Lower leg skin (tissue), 3 donors: ENCODE measurements around the gene NNAT.

Source experiments
- POLR2A ChIP-seq, 2 donors: fragments of 450-650 bp; IDR thresholded peaks; one replicate each; pipeline ENCODE4 v1.6.1; 2016 to 2017; ENCODE audit warnings: antibody characterized with exemption in 2 of 2, mild to moderate bottlenecking in 1 of 2, moderate library complexity in 1 of 2
- TF ChIP-seq, protein P1 (sequence below), 3 donors: fragments of 450-650 bp; IDR thresholded peaks; one replicate each; pipeline ENCODE4 v1.5.1; 2016; ENCODE audit warnings: antibody characterized with exemption in 3 of 3, mild to moderate bottlenecking in 3 of 3, moderate library complexity in 2 of 3

DNA sequence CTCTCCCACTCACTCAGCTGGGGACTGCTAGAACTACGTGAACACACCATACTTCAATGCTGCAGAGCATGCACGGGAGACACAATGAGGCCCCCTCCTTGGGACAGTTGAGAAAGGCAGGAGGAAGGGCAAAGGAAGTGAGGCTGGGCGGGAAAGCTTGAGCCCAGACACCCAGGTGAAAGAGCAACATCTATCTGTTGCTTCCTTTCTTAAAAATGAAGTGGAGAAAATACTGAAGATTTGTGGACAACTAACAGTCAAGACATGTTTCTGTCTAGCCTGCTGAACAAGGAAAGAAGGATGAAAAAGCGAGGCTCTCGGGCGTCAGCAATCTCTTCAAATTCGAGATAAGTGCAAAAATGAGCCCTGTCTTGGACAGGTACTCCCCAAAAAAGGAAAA is 3.0 kb upstream of the NNAT start:
- TF ChIP-seq, protein P1, sequence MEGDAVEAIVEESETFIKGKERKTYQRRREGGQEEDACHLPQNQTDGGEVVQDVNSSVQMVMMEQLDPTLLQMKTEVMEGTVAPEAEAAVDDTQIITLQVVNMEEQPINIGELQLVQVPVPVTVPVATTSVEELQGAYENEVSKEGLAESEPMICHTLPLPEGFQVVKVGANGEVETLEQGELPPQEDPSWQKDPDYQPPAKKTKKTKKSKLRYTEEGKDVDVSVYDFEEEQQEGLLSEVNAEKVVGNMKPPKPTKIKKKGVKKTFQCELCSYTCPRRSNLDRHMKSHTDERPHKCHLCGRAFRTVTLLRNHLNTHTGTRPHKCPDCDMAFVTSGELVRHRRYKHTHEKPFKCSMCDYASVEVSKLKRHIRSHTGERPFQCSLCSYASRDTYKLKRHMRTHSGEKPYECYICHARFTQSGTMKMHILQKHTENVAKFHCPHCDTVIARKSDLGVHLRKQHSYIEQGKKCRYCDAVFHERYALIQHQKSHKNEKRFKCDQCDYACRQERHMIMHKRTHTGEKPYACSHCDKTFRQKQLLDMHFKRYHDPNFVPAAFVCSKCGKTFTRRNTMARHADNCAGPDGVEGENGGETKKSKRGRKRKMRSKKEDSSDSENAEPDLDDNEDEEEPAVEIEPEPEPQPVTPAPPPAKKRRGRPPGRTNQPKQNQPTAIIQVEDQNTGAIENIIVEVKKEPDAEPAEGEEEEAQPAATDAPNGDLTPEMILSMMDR (IDR thresholded peaks at IDR 0.05): no peak
- no peak for TF ChIP-seq POLR2A (IDR thresholded peaks at IDR 0.05)
